ENCODE results near the gene TAS2R14.

DNA sequence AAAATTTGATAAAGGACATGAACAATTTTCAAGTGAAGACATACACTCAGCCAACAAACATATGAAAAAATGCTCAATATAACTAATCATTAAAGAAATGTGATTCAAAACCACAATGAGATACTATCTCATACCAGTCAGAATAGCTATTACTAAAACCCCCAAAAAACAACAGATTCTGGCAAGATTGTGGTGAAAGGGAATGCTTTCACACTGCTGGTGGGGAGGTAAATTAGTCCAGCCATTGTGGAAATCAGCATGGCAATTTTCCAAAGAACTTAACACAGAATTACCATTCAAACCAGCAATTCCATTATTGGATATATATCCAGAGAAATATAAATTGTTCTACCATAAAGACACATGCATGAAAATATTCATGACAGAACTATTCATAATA is 18.7 kb upstream of the TAS2R14 start:
- no peak for TF ChIP-seq TAF1 (IDR thresholded peaks at IDR 0.05; ENCODE audit: low read depth)
- TF ChIP-seq, protein P1, sequence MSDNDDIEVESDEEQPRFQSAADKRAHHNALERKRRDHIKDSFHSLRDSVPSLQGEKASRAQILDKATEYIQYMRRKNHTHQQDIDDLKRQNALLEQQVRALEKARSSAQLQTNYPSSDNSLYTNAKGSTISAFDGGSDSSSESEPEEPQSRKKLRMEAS (IDR thresholded peaks at IDR 0.05): no peak
- no peak for TF ChIP-seq TEAD4 (IDR thresholded peaks at IDR 0.05)
- TF ChIP-seq EP300 (IDR thresholded peaks at IDR 0.05; ENCODE audit: borderline replicate concordance): no peak
- TF ChIP-seq, protein P2, sequence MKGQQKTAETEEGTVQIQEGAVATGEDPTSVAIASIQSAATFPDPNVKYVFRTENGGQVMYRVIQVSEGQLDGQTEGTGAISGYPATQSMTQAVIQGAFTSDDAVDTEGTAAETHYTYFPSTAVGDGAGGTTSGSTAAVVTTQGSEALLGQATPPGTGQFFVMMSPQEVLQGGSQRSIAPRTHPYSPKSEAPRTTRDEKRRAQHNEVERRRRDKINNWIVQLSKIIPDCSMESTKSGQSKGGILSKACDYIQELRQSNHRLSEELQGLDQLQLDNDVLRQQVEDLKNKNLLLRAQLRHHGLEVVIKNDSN (IDR thresholded peaks at IDR 0.05): no peak
- no peak for TF ChIP-seq YY1 (IDR thresholded peaks at IDR 0.05; ENCODE audit: low read depth)
- TF ChIP-seq RAD21 (IDR thresholded peaks at IDR 0.05; ENCODE audit: low read depth): no peak
- no peak for TF ChIP-seq EGR1 (IDR thresholded peaks at IDR 0.05)
- TF ChIP-seq, protein P3, sequence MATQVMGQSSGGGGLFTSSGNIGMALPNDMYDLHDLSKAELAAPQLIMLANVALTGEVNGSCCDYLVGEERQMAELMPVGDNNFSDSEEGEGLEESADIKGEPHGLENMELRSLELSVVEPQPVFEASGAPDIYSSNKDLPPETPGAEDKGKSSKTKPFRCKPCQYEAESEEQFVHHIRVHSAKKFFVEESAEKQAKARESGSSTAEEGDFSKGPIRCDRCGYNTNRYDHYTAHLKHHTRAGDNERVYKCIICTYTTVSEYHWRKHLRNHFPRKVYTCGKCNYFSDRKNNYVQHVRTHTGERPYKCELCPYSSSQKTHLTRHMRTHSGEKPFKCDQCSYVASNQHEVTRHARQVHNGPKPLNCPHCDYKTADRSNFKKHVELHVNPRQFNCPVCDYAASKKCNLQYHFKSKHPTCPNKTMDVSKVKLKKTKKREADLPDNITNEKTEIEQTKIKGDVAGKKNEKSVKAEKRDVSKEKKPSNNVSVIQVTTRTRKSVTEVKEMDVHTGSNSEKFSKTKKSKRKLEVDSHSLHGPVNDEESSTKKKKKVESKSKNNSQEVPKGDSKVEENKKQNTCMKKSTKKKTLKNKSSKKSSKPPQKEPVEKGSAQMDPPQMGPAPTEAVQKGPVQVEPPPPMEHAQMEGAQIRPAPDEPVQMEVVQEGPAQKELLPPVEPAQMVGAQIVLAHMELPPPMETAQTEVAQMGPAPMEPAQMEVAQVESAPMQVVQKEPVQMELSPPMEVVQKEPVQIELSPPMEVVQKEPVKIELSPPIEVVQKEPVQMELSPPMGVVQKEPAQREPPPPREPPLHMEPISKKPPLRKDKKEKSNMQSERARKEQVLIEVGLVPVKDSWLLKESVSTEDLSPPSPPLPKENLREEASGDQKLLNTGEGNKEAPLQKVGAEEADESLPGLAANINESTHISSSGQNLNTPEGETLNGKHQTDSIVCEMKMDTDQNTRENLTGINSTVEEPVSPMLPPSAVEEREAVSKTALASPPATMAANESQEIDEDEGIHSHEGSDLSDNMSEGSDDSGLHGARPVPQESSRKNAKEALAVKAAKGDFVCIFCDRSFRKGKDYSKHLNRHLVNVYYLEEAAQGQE (IDR thresholded peaks at IDR 0.05; ENCODE audit: low read depth): no peak
- no peak for TF ChIP-seq CEBPB (IDR thresholded peaks at IDR 0.05)
